AG09309 (cell line): ENCODE data around the gene DNAJB6.

Experiments used
- DNase-seq: peaks from one replicate; pipeline ENCODE4 v3.0.0-alpha.2; 2010; ENCODE audit warnings: low read depth
- H3K4me3 ChIP-seq: 2 replicates; pipeline ENCODE4 v1.5.1; 2011; ENCODE audit warnings: mild to moderate bottlenecking, low read depth, low read length, moderate library complexity; ENCODE audit not compliant: control insufficient read depth
- CTCF ChIP-seq: IDR thresholded peaks from 2 replicates; pipeline ENCODE4 v1.5.1; 2011; ENCODE audit warnings: mild to moderate bottlenecking, low read depth, low read length, inconsistent platforms; ENCODE audit not compliant: insufficient read depth, control insufficient read depth; ENCODE audit errors: missing control alignments

The DNAJB6 gene

GRCh38 chr7:157433628-157434027 is 96.8 kb downstream of the DNAJB6 start:
- no peak for TF ChIP-seq CTCF
- DNase-seq: no peak
- no peak overlapping the region for H3K4me3 ChIP-seq

- no peak for TF ChIP-seq CTCF
- no peak for DNase-seq
- H3K4me3 ChIP-seq: no peak overlapping the region
Measured at GRCh38 chr7:157434231-157434630, 97.4 kb downstream of the DNAJB6 start.

GRCh38 chr7:157434701-157435100 is 97.9 kb downstream of the DNAJB6 start:
- H3K4me3 ChIP-seq: no peak overlapping the region
- no peak for DNase-seq
- no peak for TF ChIP-seq CTCF

- no peak for TF ChIP-seq CTCF
- no peak for DNase-seq
- H3K4me3 ChIP-seq: no peak overlapping the region
Measured at GRCh38 chr7:157436076-157436475, 99.3 kb downstream of the DNAJB6 start.

GRCh38 chr7:157436763-157437480 is 100.1 kb downstream of the DNAJB6 start:
- DNase-seq: no peak
- TF ChIP-seq CTCF: no peak
- no peak overlapping the region for H3K4me3 ChIP-seq

GRCh38 chr7:157437519-157438061 is 100.8 kb downstream of the DNAJB6 start:
- no peak for DNase-seq
- H3K4me3 ChIP-seq: no peak overlapping the region
- TF ChIP-seq CTCF: no peak
